Measurements from ENCODE around the gene NAA10.

DNA sequence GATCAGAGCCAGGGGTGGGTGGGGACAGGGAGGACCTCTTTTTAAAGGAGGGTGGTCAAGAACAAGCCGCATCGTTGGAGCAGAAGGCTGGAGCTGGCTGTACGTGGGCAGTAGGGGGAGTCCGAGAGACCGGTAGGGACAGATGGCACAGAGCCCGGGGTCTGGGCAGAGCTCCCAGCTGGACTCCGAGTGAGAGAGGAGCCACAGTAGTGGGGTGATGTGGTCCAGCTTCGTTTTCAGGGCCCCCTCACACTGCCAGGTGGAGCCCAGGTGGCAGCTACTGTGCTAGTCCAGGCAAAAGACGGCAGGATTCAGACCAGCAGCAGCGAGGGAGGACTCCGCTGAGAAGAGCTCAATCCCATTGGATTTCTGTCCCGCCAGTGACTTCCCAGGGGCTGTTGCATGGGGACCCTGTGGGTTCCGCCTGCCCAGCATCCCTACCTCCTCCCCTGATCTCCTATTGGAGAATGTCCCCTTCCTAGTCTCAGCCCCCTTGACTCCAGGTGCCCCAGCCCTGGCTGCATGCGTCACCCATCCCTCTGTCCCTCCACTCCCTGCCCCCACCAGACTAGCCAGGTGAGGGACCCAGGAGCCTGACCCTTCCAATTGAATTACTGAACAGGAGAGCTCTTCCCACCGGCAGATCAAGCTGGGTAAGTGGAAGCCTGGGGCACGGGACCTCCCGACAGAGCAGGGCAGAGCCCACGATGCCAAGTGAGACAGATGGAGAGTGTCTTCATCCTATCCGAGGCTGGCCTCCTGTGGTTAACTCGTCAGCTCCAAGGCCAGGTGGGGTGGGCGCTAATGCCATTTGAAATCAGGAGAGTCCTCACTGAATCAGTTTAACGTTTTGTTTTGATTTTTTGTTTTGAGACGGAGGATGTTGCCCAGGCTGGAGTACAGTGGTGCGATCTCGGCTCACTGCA, 11.6 kb downstream of the NAA10 start:
- TF ChIP-seq, protein P1, sequence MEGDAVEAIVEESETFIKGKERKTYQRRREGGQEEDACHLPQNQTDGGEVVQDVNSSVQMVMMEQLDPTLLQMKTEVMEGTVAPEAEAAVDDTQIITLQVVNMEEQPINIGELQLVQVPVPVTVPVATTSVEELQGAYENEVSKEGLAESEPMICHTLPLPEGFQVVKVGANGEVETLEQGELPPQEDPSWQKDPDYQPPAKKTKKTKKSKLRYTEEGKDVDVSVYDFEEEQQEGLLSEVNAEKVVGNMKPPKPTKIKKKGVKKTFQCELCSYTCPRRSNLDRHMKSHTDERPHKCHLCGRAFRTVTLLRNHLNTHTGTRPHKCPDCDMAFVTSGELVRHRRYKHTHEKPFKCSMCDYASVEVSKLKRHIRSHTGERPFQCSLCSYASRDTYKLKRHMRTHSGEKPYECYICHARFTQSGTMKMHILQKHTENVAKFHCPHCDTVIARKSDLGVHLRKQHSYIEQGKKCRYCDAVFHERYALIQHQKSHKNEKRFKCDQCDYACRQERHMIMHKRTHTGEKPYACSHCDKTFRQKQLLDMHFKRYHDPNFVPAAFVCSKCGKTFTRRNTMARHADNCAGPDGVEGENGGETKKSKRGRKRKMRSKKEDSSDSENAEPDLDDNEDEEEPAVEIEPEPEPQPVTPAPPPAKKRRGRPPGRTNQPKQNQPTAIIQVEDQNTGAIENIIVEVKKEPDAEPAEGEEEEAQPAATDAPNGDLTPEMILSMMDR (IDR thresholded peaks at IDR 0.05), result no peak
- peak; percentile 36; the same call in 1 of the 2 replicates for TF ChIP-seq POLR2AphosphoS5 (IDR thresholded peaks at IDR 0.05; ENCODE audit: low read depth, low read length)
- no peak for TF ChIP-seq TCF7L2 (IDR thresholded peaks at IDR 0.05; ENCODE audit: low read depth, low read length)

Data from Panc1 (cell line).